ENCODE results near the gene SUSD5.

DNA sequence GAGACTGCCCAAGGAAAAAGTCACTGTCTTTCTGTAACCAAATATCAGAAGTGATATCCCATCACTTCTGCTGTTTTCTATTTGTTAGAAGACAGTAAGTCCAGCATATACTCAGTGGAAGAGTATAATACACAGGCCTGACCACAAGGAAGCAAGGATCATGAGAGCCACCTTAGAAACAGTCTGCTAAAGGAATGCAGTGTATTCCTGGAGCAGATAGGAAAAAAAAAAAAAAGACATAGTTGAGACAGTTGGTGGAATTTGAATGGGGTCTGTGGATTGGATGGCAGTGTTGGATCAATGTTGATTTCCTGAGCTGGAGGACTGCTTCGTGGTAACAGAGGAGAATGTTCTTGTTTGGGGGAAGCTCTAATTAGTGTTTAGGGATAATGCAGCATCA lies 32.1 kb upstream of the SUSD5 start:
- TF ChIP-seq CTCF (IDR thresholded peaks at IDR 0.05; ENCODE audit: insufficient read depth, low read length, poor library complexity, severe bottlenecking): no peak
- no peak for TF ChIP-seq EZH2phosphoT487 (conservative IDR thresholded peaks at IDR 0.05; ENCODE audit: low read length)

All from SU-DHL-6 (cell line).